ENCODE results near the gene TEX54.

- TF ChIP-seq, protein P1, sequence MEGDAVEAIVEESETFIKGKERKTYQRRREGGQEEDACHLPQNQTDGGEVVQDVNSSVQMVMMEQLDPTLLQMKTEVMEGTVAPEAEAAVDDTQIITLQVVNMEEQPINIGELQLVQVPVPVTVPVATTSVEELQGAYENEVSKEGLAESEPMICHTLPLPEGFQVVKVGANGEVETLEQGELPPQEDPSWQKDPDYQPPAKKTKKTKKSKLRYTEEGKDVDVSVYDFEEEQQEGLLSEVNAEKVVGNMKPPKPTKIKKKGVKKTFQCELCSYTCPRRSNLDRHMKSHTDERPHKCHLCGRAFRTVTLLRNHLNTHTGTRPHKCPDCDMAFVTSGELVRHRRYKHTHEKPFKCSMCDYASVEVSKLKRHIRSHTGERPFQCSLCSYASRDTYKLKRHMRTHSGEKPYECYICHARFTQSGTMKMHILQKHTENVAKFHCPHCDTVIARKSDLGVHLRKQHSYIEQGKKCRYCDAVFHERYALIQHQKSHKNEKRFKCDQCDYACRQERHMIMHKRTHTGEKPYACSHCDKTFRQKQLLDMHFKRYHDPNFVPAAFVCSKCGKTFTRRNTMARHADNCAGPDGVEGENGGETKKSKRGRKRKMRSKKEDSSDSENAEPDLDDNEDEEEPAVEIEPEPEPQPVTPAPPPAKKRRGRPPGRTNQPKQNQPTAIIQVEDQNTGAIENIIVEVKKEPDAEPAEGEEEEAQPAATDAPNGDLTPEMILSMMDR (IDR thresholded peaks at IDR 0.05; ENCODE audit: low read length), result no peak
- TF ChIP-seq EZH2 (IDR thresholded peaks at IDR 0.05; ENCODE audit: borderline replicate concordance, low read length), result no peak
Observed at GRCh38 chr11:62846177-62846576, 13.5 kb upstream of the TEX54 start.

Data from OCI-LY1 (cell line).